ENCODE data around the gene SMARCAD1.
A peak's percentile ranks its signal among the peaks of the same experiment; 100 is the strongest.

DNA sequence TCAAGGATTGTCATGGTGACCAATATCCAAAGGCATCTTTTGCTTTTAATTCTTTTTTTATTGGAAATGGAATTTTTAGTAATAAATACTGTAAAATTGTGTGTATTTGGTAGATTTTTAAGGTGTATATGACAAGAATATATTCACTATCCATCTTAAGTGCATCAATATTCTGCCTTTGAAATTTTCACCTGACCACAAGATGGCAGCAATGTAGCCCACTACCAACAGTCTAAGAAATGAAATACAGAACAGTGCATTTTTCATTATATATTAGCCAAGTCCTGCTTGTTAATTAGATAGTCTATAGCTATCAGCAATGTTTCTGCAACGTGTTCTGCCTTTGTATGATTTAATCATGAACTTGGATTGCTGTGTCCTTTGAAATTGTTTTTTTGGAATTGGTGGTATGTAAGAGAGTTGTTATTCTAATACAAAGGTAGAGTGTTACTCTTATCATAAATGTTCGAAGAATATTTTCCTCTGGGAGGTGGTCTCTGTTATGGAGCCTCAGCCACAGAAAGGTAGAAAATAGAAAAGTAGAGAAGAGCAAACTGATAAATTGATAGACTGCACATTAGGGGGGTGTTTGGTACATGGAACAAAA, 96.8 kb downstream of the SMARCAD1 start:
- TF ChIP-seq, protein P1, sequence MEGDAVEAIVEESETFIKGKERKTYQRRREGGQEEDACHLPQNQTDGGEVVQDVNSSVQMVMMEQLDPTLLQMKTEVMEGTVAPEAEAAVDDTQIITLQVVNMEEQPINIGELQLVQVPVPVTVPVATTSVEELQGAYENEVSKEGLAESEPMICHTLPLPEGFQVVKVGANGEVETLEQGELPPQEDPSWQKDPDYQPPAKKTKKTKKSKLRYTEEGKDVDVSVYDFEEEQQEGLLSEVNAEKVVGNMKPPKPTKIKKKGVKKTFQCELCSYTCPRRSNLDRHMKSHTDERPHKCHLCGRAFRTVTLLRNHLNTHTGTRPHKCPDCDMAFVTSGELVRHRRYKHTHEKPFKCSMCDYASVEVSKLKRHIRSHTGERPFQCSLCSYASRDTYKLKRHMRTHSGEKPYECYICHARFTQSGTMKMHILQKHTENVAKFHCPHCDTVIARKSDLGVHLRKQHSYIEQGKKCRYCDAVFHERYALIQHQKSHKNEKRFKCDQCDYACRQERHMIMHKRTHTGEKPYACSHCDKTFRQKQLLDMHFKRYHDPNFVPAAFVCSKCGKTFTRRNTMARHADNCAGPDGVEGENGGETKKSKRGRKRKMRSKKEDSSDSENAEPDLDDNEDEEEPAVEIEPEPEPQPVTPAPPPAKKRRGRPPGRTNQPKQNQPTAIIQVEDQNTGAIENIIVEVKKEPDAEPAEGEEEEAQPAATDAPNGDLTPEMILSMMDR (conservative IDR thresholded peaks at IDR 0.05 in 1 of 2, IDR thresholded peaks at IDR 0.05 in 1 of 2; ENCODE audit: low read depth in 1 of 2, low read length in 2 of 2): peak; percentile 52 to 66
- TF ChIP-seq EZH2 (IDR thresholded peaks at IDR 0.05; ENCODE audit: low read length, missing control alignments): no peak
